Activated CD8-positive, alpha-beta memory T cell treated with anti-CD3 and anti-CD28 coated beads, Interleukin-2, amount 50 U/mL, for 48 hours (primary cell): ENCODE measurements around the gene ABLIM1.
A peak's percentile ranks its signal among the peaks of the same experiment; 100 is the strongest.

Experiments
- DNase-seq: peaks from one replicate; pipeline ENCODE4 v3.0.0-alpha.2; 2020

ABLIM1 gene

GRCh38 chr10:114402871-114403540, 255.1 kb downstream of the ABLIM1 start:
- no peak for DNase-seq

- no peak for DNase-seq
Observed at GRCh38 chr10:114402233-114402632, 255.8 kb downstream of the ABLIM1 start.

- DNase-seq: no peak
Observed at GRCh38 chr10:114401195-114401791, 256.8 kb downstream of the ABLIM1 start.

- no peak for DNase-seq
Observed at GRCh38 chr10:114400091-114400490, 258.0 kb downstream of the ABLIM1 start.

GRCh38 chr10:114399576-114399975, 258.5 kb downstream of the ABLIM1 start:
- no peak for DNase-seq

- DNase-seq: no peak
Observed at GRCh38 chr10:114398587-114399331, 259.3 kb downstream of the ABLIM1 start.

- no peak for DNase-seq
Observed at GRCh38 chr10:114397651-114398145, 260.4 kb downstream of the ABLIM1 start.

- peak; percentile 8 for DNase-seq
Observed at GRCh38 chr10:114396464-114396863, 261.6 kb downstream of the ABLIM1 start.

GRCh38 chr10:114395366-114396022, 262.6 kb downstream of the ABLIM1 start:
- DNase-seq: peak; percentile 13

- peak; percentile 17 for DNase-seq
Observed at GRCh38 chr10:114394531-114394930, 263.5 kb downstream of the ABLIM1 start.

GRCh38 chr10:114393886-114394285, 264.2 kb downstream of the ABLIM1 start:
- peak; percentile 40 for DNase-seq

- peak; percentile 6 for DNase-seq
Observed at GRCh38 chr10:114393482-114393881, 264.6 kb downstream of the ABLIM1 start.

- DNase-seq: peak; percentile 1
Observed at GRCh38 chr10:114392112-114392835, 265.8 kb downstream of the ABLIM1 start.

GRCh38 chr10:114391599-114391998, 266.5 kb downstream of the ABLIM1 start:
- peak; percentile 12 for DNase-seq

- peak; percentile 10 for DNase-seq
Observed at GRCh38 chr10:114389426-114389825, 268.6 kb downstream of the ABLIM1 start.

GRCh38 chr10:114388275-114388674, 269.8 kb downstream of the ABLIM1 start:
- DNase-seq: no peak

- DNase-seq: no peak
Observed at GRCh38 chr10:114387784-114388183, 270.3 kb downstream of the ABLIM1 start.

- no peak for DNase-seq
Observed at GRCh38 chr10:114386452-114386851, 271.6 kb downstream of the ABLIM1 start.

- DNase-seq: no peak
Observed at GRCh38 chr10:114385557-114385956, 272.5 kb downstream of the ABLIM1 start.

GRCh38 chr10:114384601-114385000, 273.5 kb downstream of the ABLIM1 start:
- no peak for DNase-seq

- DNase-seq: no peak
Observed at GRCh38 chr10:114384181-114384580, 273.9 kb downstream of the ABLIM1 start.
